Measurements from ENCODE around the gene GALR2. TPM values are rescaled to one million over a fixed set of nuclear protein-coding genes. Genes with fewer than 3 reads are reported as not detected.
A peak's percentile ranks its signal among the peaks of the same experiment; 100 is the strongest.

The GALR2 gene
- total RNA-seq, 3 donors from 2014 or later: not detected

GRCh38 chr17:76048025-76048605 lies 26.5 kb upstream of the GALR2 start:
- no peaks in the 10 kb centered on the region for H3K9me3 ChIP-seq
- no peaks in the 10 kb centered on the region for H3K27me3 ChIP-seq
- intact Hi-C loops (cut with DNase I; ENCODE audit: low total_unique reads): no loop called here
- DNase-seq (ENCODE audit: low spot score in 2 of 2): no peak
- H3K4me3 ChIP-seq: no peak overlapping the region
- no peaks in the 10 kb centered on the region for H3K4me1 ChIP-seq
- TF ChIP-seq, protein P1, sequence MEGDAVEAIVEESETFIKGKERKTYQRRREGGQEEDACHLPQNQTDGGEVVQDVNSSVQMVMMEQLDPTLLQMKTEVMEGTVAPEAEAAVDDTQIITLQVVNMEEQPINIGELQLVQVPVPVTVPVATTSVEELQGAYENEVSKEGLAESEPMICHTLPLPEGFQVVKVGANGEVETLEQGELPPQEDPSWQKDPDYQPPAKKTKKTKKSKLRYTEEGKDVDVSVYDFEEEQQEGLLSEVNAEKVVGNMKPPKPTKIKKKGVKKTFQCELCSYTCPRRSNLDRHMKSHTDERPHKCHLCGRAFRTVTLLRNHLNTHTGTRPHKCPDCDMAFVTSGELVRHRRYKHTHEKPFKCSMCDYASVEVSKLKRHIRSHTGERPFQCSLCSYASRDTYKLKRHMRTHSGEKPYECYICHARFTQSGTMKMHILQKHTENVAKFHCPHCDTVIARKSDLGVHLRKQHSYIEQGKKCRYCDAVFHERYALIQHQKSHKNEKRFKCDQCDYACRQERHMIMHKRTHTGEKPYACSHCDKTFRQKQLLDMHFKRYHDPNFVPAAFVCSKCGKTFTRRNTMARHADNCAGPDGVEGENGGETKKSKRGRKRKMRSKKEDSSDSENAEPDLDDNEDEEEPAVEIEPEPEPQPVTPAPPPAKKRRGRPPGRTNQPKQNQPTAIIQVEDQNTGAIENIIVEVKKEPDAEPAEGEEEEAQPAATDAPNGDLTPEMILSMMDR (IDR thresholded peaks at IDR 0.05): no peak
- no peak for TF ChIP-seq POLR2A (IDR thresholded peaks at IDR 0.05)
- no peak for TF ChIP-seq POLR2AphosphoS5 (IDR thresholded peaks at IDR 0.05)
- H3K27ac ChIP-seq: no peak overlapping the region
- peaks cover 11% of the 10 kb centered on the region for H3K36me3 ChIP-seq

GRCh38 chr17:76048711-76049110 lies 25.9 kb upstream of the GALR2 start:
- H3K4me3 ChIP-seq: no peak overlapping the region
- H3K4me1 ChIP-seq: no peaks in the 10 kb centered on the region
- H3K27ac ChIP-seq: no peak overlapping the region
- peaks cover 7% of the 10 kb centered on the region for H3K36me3 ChIP-seq
- TF ChIP-seq POLR2AphosphoS5 (IDR thresholded peaks at IDR 0.05): no peak
- no peak for TF ChIP-seq POLR2A (IDR thresholded peaks at IDR 0.05)
- TF ChIP-seq, protein P1 (IDR thresholded peaks at IDR 0.05): no peak
- no peak for DNase-seq (ENCODE audit: low spot score in 2 of 2)
- intact Hi-C loops (cut with DNase I; ENCODE audit: low total_unique reads): no loop called here
- H3K9me3 ChIP-seq: no peaks in the 10 kb centered on the region
- H3K27me3 ChIP-seq: no peaks in the 10 kb centered on the region

DNA sequence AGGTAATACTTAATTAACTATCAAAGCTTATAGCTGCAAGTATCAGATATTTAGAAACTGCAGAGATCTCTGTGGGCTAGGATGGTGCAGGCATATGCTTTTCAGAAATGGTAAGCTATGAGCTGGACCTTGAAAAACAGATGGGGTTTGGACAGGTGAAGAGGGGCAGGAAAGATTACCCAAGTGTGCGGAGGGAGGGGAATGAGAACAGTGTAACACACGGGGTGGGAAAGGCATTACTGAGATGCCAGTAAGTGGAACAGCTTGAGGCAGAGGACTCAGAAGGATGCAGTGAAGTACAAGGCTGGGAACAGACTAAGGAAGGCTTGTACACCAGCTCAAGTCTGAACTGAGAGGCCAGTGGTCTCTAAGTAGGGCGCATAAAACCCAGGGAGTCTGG lies 25.3 kb upstream of the GALR2 start:
- intact Hi-C loops (cut with DNase I; ENCODE audit: low total_unique reads): no loop called here
- H3K4me1 ChIP-seq: no peaks in the 10 kb centered on the region
- TF ChIP-seq POLR2A (IDR thresholded peaks at IDR 0.05) (no peak), POLR2AphosphoS5 (IDR thresholded peaks at IDR 0.05) (no peak)
- TF ChIP-seq, protein P1 (IDR thresholded peaks at IDR 0.05): no peak
- H3K27me3 ChIP-seq: no peaks in the 10 kb centered on the region
- H3K36me3 ChIP-seq: peaks cover 7% of the 10 kb centered on the region
- no peak overlapping the region for H3K27ac ChIP-seq
- H3K4me3 ChIP-seq: no peak overlapping the region
- DNase-seq (ENCODE audit: low spot score in 2 of 2): no peak
- no peaks in the 10 kb centered on the region for H3K9me3 ChIP-seq

DNA sequence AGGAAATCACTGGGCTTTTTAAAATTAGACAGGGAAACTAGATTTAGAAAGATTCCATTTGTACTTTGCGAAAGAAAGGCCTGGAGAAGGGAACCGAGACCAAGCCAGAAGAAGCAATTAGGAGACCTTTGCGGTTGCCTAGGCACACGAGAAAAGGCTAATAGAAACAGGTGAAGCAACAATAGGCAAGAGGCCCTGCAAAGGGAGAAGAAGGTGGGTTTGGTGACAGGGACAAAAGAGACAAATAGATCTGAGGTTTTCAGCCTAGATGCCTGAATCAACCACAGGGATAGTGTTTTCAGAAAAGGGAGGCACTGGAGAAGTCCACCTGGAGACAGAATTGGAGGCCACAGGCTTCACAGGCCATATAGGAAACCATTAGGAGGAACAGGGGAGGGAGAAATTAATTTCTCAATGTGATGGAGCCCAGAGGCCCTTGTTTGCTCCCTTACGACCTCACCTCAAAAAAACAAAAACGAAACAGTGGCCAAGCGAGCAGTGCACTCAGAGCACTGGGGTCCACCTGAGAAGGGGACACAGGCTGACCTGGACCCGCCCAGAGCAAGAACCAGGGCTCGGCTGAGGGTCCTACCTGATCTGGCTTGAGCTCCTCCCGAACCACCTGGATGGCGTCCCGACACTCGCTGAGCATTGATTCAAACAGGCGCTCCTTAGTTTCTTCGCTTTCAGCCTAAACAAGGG lies 24.6 kb upstream of the GALR2 start:
- H3K9me3 ChIP-seq: no peaks in the 10 kb centered on the region
- TF ChIP-seq POLR2AphosphoS5 (IDR thresholded peaks at IDR 0.05) (no peak), POLR2A (IDR thresholded peaks at IDR 0.05) (no peak)
- TF ChIP-seq, protein P1 (IDR thresholded peaks at IDR 0.05): no peak
- no peaks in the 10 kb centered on the region for H3K27me3 ChIP-seq
- no peak for DNase-seq (ENCODE audit: low spot score in 2 of 2)
- H3K36me3 ChIP-seq: peaks cover 7% of the 10 kb centered on the region
- intact Hi-C loops (cut with DNase I; ENCODE audit: low total_unique reads): no loop called here
- H3K4me3 ChIP-seq: no peak overlapping the region
- no peaks in the 10 kb centered on the region for H3K4me1 ChIP-seq
- H3K27ac ChIP-seq: peak overlapping the region in 1 of 2 donors; percentile 70

All from breast epithelium (tissue), 4 donors.